HCT116 (cell line): Measurements from ENCODE around the gene UBXN11. TPM values are rescaled to one million over a fixed set of nuclear protein-coding genes. Genes with fewer than 3 reads are reported as not detected.

Experiments
- ATAC-seq: fragments of 200-7000 bp; cut with Tn5 transposase; 2 replicates; pipeline ENCODE4 v1.9.1; 2020; ENCODE audit warnings: mild to moderate bottlenecking, moderate library complexity
- BruUV-seq: library from RNA; stranded (reverse); fragments of 400-500 nt; replicated peaks from 2 replicates; lab custom pipeline; 2021; lab: Mats Ljungman, UMichigan
- CTCF ChIA-PET: fragments of 300-600 bp; sonication (Branson Sonifier 250); formaldehyde crosslinking; loops from one replicate; lab custom pipeline; 2021; ENCODE audit warnings: antibody characterized with exemption; lab: Charles Lee
- POLR2A ChIA-PET: fragments of 300-600, 350-600 bp; sonication (Branson Sonifier 250); formaldehyde crosslinking; loops from one replicate; lab custom pipeline; 2021; ENCODE audit warnings: antibody characterized with exemption; lab: Charles Lee
- RAD21 ChIA-PET, 2 experiments: fragments of 300-600 bp; sonication (Branson Sonifier 250); formaldehyde crosslinking; loops; one replicate each; lab custom pipeline; 2023; ENCODE audit warnings: low total read pairs in 2 of 2; ENCODE audit not compliant: uncharacterized antibody in 2 of 2, unreplicated experiment in 2 of 2, low non-redundant PET in 1 of 2; lab: Charles Lee
- DNase-seq: peaks from one replicate; pipeline ENCODE4 v3.0.0-alpha.2; 2010; ENCODE audit warnings: low read depth, low spot score
- H2AFZ ChIP-seq: fragments of 200-600 bp; shearing (Covaris generic), sonication (generic); 2 replicates; pipeline ENCODE4 v1.6.1; 2017; ENCODE audit warnings: low read depth, mixed run types, mixed read lengths, antibody characterized with exemption, low read length; ENCODE audit not compliant: poor library complexity, severe bottlenecking
- H3K27ac ChIP-seq: 2 replicates; pipeline ENCODE4 v1.5.1; 2012; ENCODE audit warnings: low read depth, low read length
- H3K27me3 ChIP-seq: fragments of 200-600 bp; sonication (generic); 2 replicates; pipeline ENCODE4 v1.6.1; 2016; ENCODE audit warnings: mixed run types, low read length, mixed read lengths; ENCODE audit not compliant: insufficient read depth
- H3K36me3 ChIP-seq, 2 experiments: fragments of 200-500 bp in 1 of 2; fragments of 200-600 bp in 1 of 2; sonication (Bioruptor generic) in 1 of 2; sonication (generic) in 1 of 2; 2 replicates each; pipeline versions ENCODE4 v1.5.1 to v1.6.1; 2014 to 2016; ENCODE audit warnings: low read length in 2 of 2, inconsistent platforms in 1 of 2, mixed read lengths in 1 of 2, mixed run types in 1 of 2; ENCODE audit not compliant: insufficient read depth in 2 of 2, control insufficient read depth in 1 of 2
- H3K4me1 ChIP-seq, 2 experiments: fragments of 200-600 bp in 1 of 2; sonication (generic) in 1 of 2; 2 replicates each; pipeline versions ENCODE4 v1.5.1 to v1.6.1; 2012 to 2017; ENCODE audit warnings: low read length in 2 of 2, inconsistent platforms in 1 of 2, mild to moderate bottlenecking in 1 of 2, mixed read lengths in 1 of 2, mixed run types in 1 of 2, moderate library complexity in 1 of 2; ENCODE audit not compliant: insufficient read depth in 2 of 2, control insufficient read depth in 1 of 2
- H3K4me2 ChIP-seq: fragments of 200-600 bp; sonication (generic); 2 replicates; pipeline ENCODE4 v1.6.1; 2017; ENCODE audit warnings: mixed run types, low read length, mixed read lengths
- H3K4me3 ChIP-seq, 2 experiments: fragments of 200-600 bp in 1 of 2; sonication (generic) in 1 of 2; replicated peaks in 1 of 2; 2 replicates each; pipeline ENCODE4 v1.5.1; 2011 to 2016; ENCODE audit warnings: low read length in 2 of 2, control low read depth in 1 of 2, low read depth in 1 of 2, mild to moderate bottlenecking in 1 of 2, mixed read lengths in 1 of 2, mixed run types in 1 of 2
- H3K79me2 ChIP-seq: fragments of 200-600 bp; sonication (generic); 2 replicates; pipeline ENCODE4 v1.6.1; 2017; ENCODE audit warnings: mild to moderate bottlenecking, mixed run types, low read length, moderate library complexity, mixed read lengths; ENCODE audit not compliant: insufficient read depth
- H3K9ac ChIP-seq: fragments of 200-600 bp; sonication (generic); 2 replicates; pipeline ENCODE4 v1.6.1; 2016; ENCODE audit warnings: low read length, mixed read lengths
- H3K9me2 ChIP-seq: fragments of 200-600 bp; sonication (generic), shearing (Covaris generic); 2 replicates; pipeline ENCODE4 v1.6.1; 2017; ENCODE audit warnings: mixed run types, mild to moderate bottlenecking, moderate library complexity; ENCODE audit not compliant: insufficient read depth
- H3K9me3 ChIP-seq, 2 experiments: fragments of 200-500 bp in 1 of 2; fragments of 200-600 bp in 1 of 2; sonication (Bioruptor generic) in 1 of 2; sonication (generic) in 1 of 2; 2 replicates each; pipeline ENCODE4 v1.6.1; 2014 to 2017; ENCODE audit warnings: low read length in 2 of 2, mixed read lengths in 2 of 2, inconsistent platforms in 1 of 2, low read depth in 1 of 2, mild to moderate bottlenecking in 1 of 2, mixed run types in 1 of 2, moderate library complexity in 1 of 2; ENCODE audit not compliant: control insufficient read depth in 1 of 2, insufficient read depth in 1 of 2
- H4K20me1 ChIP-seq: fragments of 200-600 bp; sonication (generic), shearing (Covaris generic); 2 replicates; pipeline ENCODE4 v1.6.1; 2017; ENCODE audit warnings: mixed run types, mild to moderate bottlenecking, moderate library complexity; ENCODE audit not compliant: insufficient read depth
- CBX3 ChIP-seq: IDR thresholded peaks from 2 replicates; pipeline ENCODE4 v1.6.1; 2012; ENCODE audit warnings: low read depth
- CTCF ChIP-seq, 3 experiments: fragments of 200-600 bp in 1 of 3; sonication (generic) in 1 of 3; IDR thresholded peaks in 2 of 3; conservative IDR thresholded peaks in 1 of 3; 2 replicates each; pipeline ENCODE4 v1.5.1; 2012 to 2017; ENCODE audit warnings: low read depth in 2 of 3, low read length in 2 of 3, antibody characterized with exemption in 1 of 3, borderline replicate concordance in 1 of 3, control low read depth in 1 of 3, mild to moderate bottlenecking in 1 of 3, mixed read lengths in 1 of 3, mixed run types in 1 of 3, moderate library complexity in 1 of 3; ENCODE audit not compliant: insufficient read depth in 1 of 3
- EGR1 ChIP-seq: IDR thresholded peaks from 2 replicates; pipeline ENCODE4 v1.6.1; 2012; ENCODE audit warnings: low read depth
- EZH2phosphoT487 ChIP-seq: fragments of 200-600 bp; IDR thresholded peaks from 2 replicates; pipeline ENCODE4 v1.6.1; 2018; ENCODE audit warnings: antibody characterized with exemption, borderline replicate concordance
- FOSL1 ChIP-seq: IDR thresholded peaks from 2 replicates; pipeline ENCODE4 v1.6.1; 2012; ENCODE audit warnings: low read depth
- POLR2AphosphoS5 ChIP-seq: IDR thresholded peaks from 2 replicates; pipeline ENCODE4 v1.6.1; 2011; ENCODE audit warnings: mild to moderate bottlenecking, low read depth, low read length, moderate library complexity
- RAD21 ChIP-seq: IDR thresholded peaks from 2 replicates; pipeline ENCODE4 v1.6.1; 2012; ENCODE audit warnings: low read depth, mild to moderate bottlenecking
- REST ChIP-seq: IDR thresholded peaks from 2 replicates; pipeline ENCODE4 v1.6.1; 2012; ENCODE audit warnings: low read depth
- SIN3A ChIP-seq: IDR thresholded peaks from 2 replicates; pipeline ENCODE4 v1.6.1; 2012; ENCODE audit warnings: low read depth
- TCF7L2 ChIP-seq: IDR thresholded peaks from 2 replicates; pipeline ENCODE4 v1.7.0; 2011; ENCODE audit warnings: borderline replicate concordance, inconsistent platforms; ENCODE audit not compliant: insufficient read depth, insufficient read length; ENCODE audit errors: extremely low read depth
- YY1 ChIP-seq: IDR thresholded peaks from 2 replicates; pipeline ENCODE4 v1.6.1; 2011; ENCODE audit warnings: low read length, low read depth, moderate library complexity, mild to moderate bottlenecking; ENCODE audit not compliant: insufficient replicate concordance; ENCODE audit errors: extremely low read depth
- intact Hi-C: fragments of 100-400 bp; cut with micrococcal nuclease; formaldehyde crosslinking; loops from 2 replicates; pipeline ENCODE4 v1.10.0; 2022
- total RNA-seq: library from RNA; stranded (reverse); gene quantifications from one replicate; pipeline ENCODE4 v1.2.1, GENCODE V29; 2021; ENCODE audit not compliant: unreplicated experiment
- TF ChIP-seq, protein P1 (sequence below): IDR thresholded peaks from 2 replicates; pipeline ENCODE4 v1.6.1; 2011; ENCODE audit warnings: mild to moderate bottlenecking, low read length, moderate library complexity; ENCODE audit not compliant: insufficient replicate concordance; ENCODE audit errors: extremely low read depth

Gene UBXN11
- total RNA-seq, 1 experiment from 2014 or later, result 19.3 TPM

GRCh38 chr1:26337625-26338024 is 31.2 kb upstream of the UBXN11 start:
- POLR2A ChIA-PET, result no interaction called here

More at GRCh38 chr1:26337625-26338024, 31.2 kb upstream of the UBXN11 start:
- RAD21 ChIA-PET, result no interaction called here
- CTCF ChIA-PET, result no interaction called here
- Histone ChIP-seq H3K9me3 (no peaks in the 10 kb centered on the region), H3K79me2 (no peaks in the 10 kb centered on the region), H3K4me2 (no peak overlapping the region), H3K9ac (no peak overlapping the region), H3K9me2 (no peaks in the 10 kb centered on the region), H2AFZ (no peak overlapping the region), H3K27me3 (no peaks in the 10 kb centered on the region), H3K36me3 (no peaks in the 10 kb centered on the region; a peak in 1 of 4 replicates), H3K27ac (no peak overlapping the region), H3K4me1 (peaks cover 11 to 23% of the 10 kb centered on the region in 2 experiments), H4K20me1 (no peaks in the 10 kb centered on the region), H3K4me3 (no peak overlapping the region)
- no TSS peak for BruUV-seq
- ATAC-seq (no peak), DNase-seq (no peak)
- TF ChIP-seq POLR2AphosphoS5 (no peak), REST (no peak), RAD21 (no peak), CBX3 (no peak), SIN3A (no peak), CTCF (IDR thresholded peaks at IDR 0.05 in 2 of 3, conservative IDR thresholded peaks at IDR 0.05 in 1 of 3; ENCODE audit: borderline replicate concordance in 1 of 3, insufficient read depth in 1 of 3, low read depth in 2 of 3, low read length in 2 of 3) (no peak), FOSL1 (no peak), EZH2phosphoT487 (no peak), EGR1 (no peak), TCF7L2 (no peak), YY1 (no peak)
- TF ChIP-seq, protein P1, sequence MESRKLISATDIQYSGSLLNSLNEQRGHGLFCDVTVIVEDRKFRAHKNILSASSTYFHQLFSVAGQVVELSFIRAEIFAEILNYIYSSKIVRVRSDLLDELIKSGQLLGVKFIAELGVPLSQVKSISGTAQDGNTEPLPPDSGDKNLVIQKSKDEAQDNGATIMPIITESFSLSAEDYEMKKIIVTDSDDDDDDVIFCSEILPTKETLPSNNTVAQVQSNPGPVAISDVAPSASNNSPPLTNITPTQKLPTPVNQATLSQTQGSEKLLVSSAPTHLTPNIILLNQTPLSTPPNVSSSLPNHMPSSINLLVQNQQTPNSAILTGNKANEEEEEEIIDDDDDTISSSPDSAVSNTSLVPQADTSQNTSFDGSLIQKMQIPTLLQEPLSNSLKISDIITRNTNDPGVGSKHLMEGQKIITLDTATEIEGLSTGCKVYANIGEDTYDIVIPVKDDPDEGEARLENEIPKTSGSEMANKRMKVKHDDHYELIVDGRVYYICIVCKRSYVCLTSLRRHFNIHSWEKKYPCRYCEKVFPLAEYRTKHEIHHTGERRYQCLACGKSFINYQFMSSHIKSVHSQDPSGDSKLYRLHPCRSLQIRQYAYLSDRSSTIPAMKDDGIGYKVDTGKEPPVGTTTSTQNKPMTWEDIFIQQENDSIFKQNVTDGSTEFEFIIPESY, result no peak
- intact Hi-C loops, result no loop called here
